RKO (cell line): ENCODE data around the gene HPSE2.
"Not testable (repeated sequence)": the region's sequence is repeated elsewhere in the genome, so short reads cannot be mapped to it uniquely, and the experiment has no call there.

Experiments used
- DNase-seq: peaks from one replicate; pipeline ENCODE4 v3.0.0-alpha.2; 2016; ENCODE audit warnings: low spot score

Gene HPSE2

DNA sequence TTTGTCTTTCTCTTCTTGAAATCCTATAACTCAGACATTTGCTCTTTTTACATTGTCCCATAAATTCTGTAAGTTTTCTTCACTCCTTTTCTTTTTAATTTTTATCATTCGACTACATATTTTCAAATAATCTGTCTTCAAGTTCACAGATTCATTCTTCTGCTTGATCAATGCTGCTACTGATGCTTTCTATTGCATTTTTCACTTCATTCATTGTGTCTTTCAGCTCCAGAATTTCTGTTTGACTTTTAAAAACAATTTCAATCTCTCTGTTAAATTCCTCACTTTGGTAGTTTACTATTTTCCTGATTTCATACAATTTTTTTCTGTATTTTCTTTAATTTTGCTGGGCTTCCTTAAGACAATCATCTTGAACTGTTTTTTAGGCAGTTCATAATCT is 230.4 kb downstream of the HPSE2 start:
- no peak for DNase-seq

DNA sequence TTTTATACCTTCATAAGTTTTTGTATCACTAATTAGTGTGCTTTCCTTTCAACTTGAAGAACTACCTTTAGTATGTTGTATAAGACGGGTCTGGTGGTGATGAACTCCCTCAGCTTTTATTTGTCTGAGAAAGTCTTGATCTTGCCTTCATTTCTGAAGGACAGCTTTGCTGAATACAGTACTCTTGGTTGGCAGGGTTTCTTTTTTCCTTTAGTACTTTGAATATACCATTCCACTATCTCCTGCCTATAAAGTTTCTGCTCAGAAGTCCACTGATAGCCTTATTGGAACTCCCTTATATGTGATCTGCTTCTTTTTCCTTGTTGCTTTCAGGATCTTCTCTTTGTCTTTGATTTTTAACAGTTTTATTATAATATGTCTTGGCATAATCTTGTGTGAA is 230.9 kb downstream of the HPSE2 start:
- DNase-seq: no peak

DNA sequence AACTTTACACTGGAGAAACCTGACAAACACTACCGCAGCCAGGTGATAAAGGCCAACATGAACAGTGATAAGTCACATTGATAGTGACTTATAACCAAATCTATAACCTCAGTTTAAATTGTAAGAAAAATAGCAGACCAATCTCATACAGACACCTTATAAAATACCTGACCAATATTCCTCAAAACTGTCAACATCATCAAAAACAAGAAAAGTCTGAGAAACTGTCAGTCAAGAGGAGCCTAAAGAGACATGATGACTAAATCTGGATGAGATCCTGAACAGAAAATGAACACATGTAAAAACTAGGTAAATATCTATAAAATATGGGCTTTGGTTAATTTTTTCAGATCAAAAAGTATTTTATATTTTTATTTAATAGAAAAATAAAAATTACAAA is 233.3 kb downstream of the HPSE2 start:
- no peak for DNase-seq

DNA sequence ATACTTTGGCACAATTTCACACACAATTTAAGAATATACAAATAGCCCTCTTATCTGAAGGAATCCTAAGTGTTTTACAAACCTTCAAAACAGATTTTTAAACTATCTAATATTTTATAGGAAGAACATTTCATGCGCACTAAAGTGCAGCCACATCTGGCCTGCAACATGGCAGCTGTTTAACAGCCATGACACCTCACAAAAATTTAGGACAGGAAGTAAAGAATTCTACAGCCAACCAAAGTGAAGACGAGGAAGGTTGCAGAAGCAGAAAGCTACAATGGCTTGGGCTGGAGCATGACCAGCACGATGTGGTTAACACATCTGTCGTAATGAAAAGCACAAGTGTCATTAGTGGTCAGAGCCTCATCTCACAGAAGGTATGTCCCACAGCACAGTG is 238.1 kb downstream of the HPSE2 start:
- DNase-seq: no peak

DNA sequence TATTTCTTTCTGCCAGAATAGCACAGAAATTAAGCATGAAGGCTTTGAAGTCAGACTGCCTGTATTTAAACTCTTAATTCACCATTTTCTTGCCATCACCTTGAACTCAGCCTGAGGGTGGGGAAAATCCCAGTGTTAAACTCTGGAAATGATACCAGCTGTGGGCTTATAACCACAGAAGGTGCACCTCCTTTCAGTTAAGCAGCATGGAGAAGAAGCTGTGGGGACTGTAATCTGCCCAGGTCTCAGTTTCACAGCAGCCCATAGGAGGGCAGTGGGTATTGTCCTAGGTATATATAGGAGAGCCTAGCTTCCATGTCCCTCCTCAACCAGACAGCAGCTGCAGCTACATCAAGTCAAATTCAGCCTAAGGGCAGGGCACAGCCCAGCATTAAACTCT is 241.6 kb downstream of the HPSE2 start:
- DNase-seq: no peak

DNA sequence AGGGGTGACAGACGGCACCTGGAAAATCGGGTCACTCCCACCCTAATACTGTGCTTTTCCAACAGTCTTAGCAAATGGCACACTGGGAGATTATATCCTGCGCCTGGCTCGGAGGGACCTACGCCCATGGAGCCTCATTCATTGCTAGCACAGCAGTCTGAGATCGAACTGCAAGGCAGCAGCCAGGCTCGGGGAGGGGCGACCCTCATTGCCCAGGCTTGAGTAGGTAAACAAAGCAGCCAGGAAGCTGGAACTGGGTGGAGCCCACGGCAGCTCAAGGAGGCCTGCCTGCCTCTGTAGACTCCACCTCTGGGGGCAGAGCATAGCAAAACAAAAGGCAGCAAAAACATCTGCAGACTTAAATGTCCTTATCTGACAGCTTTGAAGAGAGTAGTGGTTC is 251.9 kb downstream of the HPSE2 start:
- DNase-seq: not testable (repeated sequence)

DNA sequence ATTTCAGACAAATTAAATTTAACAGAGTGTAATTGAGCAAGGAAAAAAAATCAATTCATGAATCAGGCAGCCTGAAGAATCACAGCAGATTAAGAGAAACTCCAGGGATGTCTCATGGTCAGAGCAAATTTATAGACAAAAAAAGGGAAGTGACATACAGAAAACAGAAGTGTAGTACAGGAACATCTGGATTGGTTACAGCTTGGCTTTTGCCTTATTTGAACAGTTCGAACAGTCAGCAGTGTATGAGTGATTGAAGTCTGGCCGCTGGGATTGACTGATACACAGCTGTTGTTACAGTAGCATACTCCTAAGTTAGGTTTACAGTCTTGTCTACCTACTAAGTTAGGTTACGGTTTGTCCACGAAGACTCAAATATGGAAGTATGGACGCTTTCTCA is 255.3 kb downstream of the HPSE2 start:
- no peak for DNase-seq

DNA sequence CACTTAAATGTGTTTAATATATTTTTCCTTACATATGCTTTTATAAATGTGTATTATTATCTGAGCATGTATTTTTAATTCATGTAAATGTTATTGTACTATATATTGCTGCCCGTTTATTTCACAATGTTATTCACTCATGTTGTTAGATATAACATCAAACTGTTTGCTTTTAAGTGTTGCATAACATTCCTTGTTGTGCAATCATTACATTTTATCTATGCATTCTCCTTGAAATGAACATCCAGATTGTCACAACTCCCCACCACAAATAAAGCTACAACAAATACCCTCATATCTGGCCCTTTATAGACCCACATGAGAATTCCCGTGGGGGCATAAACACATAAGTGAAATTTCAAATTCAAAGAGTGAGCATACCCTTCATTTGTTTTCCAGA is 264.2 kb downstream of the HPSE2 start:
- no peak for DNase-seq

DNA sequence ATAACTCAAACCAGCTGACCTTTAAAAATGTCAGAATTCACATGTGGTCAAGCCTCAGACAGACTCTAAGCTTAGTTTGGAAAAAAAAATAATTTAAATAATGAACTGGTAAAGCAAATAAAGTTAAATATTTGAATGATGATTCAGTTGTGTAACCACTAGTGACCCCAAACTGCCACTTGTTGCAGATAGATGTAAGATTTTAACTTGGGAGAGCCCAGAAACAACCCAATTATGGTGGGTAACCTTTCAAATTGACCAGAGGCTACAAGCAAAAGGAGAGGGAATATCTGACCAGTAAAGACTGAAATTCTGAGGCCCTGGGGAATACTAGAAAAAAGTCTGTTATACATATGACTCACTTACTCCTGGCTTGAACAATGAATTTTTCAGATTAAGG is 268.1 kb downstream of the HPSE2 start:
- DNase-seq: no peak

DNA sequence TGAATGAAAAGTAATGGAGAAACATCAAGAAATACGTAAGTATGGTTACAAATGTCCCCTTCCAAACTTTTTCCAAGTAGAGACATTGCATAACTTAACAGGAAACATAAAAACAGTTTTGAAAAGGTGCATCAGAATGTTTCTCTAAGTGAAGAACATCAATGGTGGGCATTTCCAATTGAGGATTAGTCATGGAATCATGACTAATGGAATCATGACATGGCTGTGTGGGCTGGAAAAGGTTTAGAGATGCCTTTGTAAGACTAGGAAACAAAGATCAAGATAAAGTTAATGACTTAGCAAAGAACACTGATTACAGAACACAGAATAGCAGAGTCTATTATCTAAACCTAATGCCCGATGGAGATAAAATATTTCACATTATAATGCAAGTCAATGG is 272.0 kb downstream of the HPSE2 start:
- peak; percentile 26 for DNase-seq

DNA sequence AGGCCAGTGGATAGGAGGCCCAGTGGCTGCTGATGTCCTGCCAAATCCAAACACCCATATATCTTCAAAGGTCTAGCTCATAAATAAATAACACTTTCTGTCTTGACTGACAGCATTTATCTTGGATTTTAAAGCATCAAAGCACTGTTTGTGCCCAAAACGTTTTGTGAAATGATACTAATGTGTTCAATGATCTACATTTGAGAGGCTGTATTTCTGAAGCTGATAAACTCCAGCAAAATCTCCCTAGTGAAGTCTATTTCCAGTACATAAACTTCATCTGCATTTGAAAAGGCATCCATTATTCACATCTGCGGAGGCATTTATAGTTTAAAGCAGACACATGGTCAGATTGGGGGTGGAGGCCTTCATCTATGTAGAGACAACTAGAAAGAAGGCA is 276.3 kb downstream of the HPSE2 start:
- DNase-seq: no peak

DNA sequence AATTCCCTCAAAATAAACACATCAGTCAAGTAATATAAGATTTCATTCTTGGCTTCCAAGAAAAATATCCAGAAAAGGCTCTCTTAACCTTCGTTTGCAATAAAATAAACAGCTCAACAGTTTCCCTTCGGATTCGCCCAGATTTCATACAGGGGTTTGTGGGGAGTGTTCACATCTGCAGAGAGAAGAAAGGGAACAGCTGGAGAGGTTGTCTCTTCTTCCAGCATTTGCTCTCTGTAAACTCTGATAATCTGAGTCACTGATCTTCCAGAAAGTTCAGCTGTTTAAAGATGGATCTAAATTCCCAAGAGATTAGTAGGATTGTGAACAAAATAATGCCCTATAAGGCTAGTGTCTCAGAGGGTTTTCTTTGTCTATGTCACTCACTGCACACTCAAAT is 277.9 kb downstream of the HPSE2 start:
- no peak for DNase-seq

DNA sequence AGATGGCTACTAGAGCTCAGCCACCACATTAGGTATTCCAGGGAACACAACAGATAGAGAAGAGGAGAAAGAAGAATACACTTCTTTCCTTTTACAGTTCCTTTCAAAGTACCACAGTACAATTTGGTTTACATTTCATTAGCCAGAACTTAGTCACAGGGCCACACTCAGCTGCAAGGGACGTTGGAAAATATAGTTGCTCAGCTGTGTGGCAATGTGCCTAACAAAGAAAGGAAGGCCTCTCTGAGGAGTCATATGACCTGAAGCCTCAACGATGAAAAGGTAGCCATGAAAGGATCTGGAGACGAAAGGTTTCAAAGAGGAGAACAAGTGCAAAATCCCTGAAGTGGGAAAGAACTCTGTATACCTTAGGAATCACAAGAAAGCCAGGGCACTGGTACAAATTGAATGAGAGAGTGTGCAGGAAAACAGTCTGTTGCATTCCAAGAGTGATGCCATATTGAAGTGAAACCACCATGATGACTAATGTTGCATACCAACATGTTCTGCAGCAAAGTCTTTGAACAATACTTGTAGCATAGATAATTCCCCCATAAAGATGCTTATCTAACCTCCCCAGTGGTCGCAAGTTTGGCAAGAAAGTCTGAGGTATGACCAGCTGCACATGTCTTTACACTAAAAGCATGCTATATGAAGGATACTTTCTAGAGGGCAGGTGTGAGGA is 278.9 kb downstream of the HPSE2 start:
- DNase-seq: no peak

DNA sequence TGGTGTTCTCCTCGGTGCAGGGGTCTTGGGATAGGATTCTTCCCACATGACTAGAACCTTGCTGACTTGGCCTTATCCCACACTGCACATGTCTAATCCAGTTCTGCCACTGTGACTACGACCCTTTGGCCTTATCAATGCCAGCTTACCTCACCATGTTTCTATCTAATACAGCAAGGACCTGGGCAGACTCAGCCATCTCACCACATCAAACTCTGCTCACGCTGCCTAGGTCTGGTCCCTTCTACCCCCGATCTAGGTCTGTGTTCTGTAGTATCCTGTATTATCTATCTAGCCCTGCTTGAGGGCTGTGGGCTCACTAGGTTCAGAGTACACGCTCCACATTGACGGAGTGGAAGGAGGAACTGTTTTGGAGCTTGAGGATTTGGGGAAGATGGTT is 282.4 kb downstream of the HPSE2 start:
- DNase-seq: no peak

DNA sequence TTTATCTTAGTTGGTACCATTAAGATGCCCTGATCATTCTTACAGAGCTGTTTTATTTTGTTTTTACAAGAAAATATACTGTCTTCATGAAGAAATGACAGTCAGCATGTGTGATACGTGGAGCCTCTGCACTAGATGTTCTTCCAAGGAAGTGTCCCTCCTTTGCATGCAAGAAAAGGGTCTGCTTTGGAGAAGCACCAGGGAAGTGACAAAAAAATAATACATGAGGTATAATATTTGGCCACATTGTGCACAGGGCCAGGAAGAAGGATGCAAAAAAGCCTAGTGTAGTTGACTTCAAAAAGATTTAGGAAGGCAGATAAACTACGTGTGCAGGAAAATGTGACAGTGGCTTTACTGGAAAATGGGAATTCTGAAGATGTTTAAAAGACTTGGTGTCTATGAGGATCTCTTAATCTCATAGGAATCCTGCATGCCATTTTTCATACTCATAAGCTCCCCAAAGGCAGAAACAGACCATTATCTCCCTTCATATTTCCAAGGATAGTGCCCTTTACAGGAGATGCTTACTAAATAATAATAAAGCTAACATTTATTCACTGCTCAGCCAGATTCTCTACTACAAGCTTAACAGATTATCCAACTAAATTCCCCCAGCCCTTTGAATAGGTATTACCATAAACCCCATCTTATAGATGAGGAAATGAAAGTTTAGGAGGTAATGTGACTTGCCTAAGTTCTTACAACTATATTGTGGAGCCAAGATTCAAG is 284.2 kb downstream of the HPSE2 start:
- no peak for DNase-seq

DNA sequence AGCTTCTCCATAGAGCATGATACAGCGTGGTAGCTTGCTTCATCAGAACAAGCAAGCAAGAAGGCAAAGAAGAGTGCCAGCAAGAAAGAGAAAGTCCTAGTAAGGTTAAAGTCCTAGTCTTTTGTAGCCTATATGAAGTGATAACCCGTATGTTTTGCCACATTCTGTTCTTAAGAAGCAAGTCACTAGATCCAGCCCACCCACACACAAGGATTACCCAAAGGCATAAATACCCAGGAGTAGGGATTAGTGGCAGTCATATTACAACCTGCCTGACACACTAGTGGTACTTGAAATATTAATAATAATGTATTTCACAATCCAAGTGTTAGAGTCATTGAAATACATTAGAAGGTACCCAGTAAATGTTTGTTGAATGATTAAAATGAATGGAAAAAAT is 285.5 kb downstream of the HPSE2 start:
- no peak for DNase-seq

DNA sequence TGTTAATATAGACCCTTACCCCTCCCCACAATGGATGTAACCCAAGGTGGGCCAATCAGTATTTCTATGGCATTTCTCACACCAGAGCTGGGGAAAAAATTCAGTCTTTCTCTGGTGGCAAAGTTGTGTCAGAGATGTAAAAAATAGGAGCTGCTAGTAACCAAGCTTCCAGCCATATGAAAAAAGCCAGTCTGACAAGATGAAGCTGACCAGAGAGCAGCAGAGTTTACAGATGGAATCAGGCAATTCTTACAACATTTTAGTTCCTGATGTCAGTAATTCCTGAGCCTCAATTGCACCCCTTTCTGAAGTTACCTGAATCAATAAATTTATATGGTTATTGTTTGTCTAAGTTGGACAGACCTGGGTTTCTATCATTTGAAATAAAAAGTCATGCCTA is 286.3 kb downstream of the HPSE2 start:
- DNase-seq: no peak

DNA sequence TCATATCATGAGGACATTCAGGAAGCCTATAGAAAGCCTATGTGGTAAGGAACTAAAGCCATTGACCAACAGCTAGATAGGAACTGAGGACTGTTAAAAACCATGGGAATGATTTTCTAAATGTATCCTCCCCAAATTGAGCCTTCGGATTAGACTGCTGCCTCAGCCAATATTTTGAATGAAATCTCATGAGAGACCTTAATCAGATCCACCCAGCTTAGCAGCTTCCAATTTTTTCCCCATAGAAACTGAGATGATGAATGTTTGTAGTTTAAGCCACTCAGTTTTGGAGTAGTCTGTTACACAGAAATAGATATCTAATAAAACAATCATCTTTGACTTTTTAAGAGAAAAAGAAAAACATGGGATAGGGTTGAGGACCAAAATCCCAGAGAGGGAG is 292.0 kb downstream of the HPSE2 start:
- DNase-seq: no peak

DNA sequence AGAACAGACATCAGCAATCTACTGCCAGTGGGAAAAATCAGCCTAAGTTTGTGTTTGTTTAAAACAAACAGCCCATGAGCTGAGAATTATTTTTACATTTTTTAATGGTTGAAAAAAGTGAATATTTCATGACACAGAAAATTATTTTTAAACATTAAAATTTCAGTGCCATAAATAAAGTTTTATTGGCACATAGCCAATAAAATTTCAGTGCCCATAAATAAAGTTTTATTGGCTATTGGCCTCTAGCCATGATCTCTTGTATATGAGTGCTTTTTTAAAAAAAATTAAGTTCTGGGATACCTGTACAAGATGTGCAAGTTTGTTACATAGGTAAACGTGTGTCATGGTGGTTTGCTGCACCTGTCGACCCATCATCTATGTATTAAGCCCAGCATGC is 305.9 kb downstream of the HPSE2 start:
- no peak for DNase-seq

DNA sequence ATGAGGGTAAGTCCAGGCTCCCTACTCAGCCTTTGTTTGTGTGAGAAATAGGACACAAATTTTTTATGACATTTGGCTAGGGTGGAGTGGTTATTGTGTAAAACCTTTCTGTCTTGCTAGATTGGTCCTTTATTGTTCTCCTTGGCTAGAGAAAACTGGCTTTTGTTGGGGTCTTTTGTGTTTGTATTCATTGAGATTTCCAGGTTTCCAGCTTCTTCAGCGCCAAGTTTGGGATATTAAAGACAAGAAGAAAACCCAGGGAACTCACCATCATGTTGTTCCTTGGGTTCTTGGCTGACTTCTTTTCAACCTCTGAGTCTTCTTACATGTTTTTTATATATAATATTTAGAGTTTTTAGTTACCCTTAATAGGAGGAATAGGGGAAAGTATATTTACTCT is 310.0 kb downstream of the HPSE2 start:
- no peak for DNase-seq

DNA sequence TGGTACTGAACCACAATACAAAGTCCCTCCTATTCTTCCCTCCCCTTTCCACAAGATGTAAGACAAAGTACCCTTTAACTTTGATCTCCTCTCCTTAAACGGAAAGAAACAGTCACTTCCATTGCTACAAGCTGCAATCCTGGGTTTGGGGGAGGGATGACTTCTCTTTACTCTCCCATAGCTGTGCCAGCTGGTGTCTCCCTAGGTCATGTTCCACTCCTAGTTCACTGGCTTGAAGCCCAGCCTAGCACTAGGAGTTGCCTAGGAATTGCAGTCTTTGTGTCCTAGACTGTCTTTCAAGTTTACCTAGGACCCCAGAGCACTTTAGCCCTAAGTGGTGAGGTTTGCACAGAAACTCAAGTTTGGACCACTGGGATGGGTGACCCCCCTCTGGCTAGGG is 311.1 kb downstream of the HPSE2 start:
- DNase-seq: no peak

DNA sequence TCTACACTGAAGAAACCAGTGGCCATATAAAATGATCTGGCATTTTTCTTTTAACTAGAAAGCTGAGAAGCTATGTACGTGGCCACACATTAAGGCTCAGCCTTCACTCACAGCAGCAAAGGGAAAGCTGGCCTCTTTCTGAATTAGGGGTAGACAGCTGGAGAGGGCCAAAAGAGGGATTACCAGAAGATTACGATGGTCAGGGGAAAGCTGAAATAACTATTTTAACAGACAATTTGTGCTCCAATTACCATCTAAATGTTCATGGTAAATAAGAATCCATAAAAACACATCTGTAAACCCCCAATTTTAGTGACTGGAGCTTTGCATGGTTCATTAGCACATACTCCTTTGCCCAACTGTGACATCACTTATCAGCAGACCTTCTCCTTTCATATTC is 314.3 kb downstream of the HPSE2 start:
- DNase-seq: no peak

DNA sequence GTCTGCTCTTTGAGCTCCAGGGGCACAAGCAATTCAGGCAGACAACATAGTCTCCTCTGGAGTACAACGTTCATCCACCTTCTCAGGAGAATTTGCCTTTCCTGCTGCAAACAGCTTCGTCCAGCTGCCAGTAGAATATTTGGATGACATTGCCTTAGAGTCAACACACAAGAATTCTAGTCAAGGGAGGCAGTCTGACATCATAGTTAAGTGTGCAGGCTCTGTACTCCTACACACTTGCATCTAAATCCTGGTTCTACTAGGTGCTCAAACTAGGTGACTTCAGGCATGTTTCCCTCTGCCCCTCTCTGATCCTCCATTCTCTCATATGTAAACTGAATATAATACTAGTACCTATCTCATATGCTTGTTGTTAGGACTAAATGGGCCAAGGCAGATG is 314.8 kb downstream of the HPSE2 start:
- DNase-seq: peak; percentile 11

DNA sequence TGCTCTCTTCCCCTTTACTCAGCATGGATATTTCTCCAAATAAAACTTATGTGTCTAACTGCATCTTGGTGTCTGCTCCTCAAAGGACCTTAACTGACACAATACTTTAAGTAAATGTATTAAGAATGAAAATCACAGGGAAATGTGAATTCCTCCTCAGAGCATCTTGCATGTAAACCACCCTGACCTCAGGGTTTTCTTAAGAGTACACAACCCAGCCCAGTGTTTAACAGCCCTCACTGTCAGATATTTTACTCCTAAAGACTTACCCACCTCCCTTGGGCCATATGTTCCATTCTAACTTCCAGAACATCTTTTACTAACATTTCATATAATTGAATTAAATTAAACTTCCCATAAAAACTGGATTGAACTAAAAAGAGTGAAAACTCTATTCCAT is 315.3 kb downstream of the HPSE2 start:
- no peak for DNase-seq
